HFFc6 (cell line): ENCODE measurements around the gene ARSI. TPM values are rescaled to one million over a fixed set of nuclear protein-coding genes. Genes with fewer than 3 reads are reported as not detected.

Experiments
- DNase-seq: peaks from one replicate; pipeline ENCODE4 v3.0.0-alpha.2; 2018
- H3K27ac Mint-ChIP-seq: 2 replicates; pipeline ENCODE4 v1.8.0; 2020; ENCODE audit warnings: mild to moderate bottlenecking, mixed read lengths
- H3K27me3 Mint-ChIP-seq: 2 replicates; pipeline ENCODE4 v1.8.0; 2021; ENCODE audit warnings: mild to moderate bottlenecking, moderate library complexity, mixed read lengths; ENCODE audit not compliant: insufficient read depth
- H3K36me3 Mint-ChIP-seq: 2 replicates; pipeline ENCODE4 v1.8.0; 2021; ENCODE audit warnings: low read depth, mixed read lengths
- H3K4me1 Mint-ChIP-seq: 2 replicates; pipeline ENCODE4 v1.8.0; 2020; ENCODE audit warnings: low read depth, mixed read lengths
- H3K4me3 Mint-ChIP-seq: 2 replicates; pipeline ENCODE4 v1.8.0; 2020; ENCODE audit warnings: mild to moderate bottlenecking, moderate library complexity, mixed read lengths
- H3K9me3 Mint-ChIP-seq: 2 replicates; pipeline ENCODE4 v1.8.0; 2020; ENCODE audit warnings: mild to moderate bottlenecking, mixed read lengths
- CTCF ChIP-seq: fragments of 200-600 bp; sonication (generic); IDR thresholded peaks from 2 replicates; pipeline ENCODE4 v1.5.0; 2021; ENCODE audit warnings: antibody characterized with exemption, mild to moderate bottlenecking
- total RNA-seq, 6 experiments: library from RNA; stranded (reverse); fragmentation: NEBNext Ultra II Directional; extraction: Animal tissue kit (Norgen Biotek cat#: 25700); gene quantifications; 2 replicates in 1 of 6; 3 replicates in 5 of 6; pipeline ENCODE4 v1.2.3, GENCODE V29; 2021

Gene ARSI
- total RNA-seq, 6 experiments from 2014 or later = 4.6 to 6.7 (median 4.9) TPM

- Mint-ChIP-seq H3K4me1 (peaks cover 55% of the 10 kb centered on the region), H3K4me3 (no peak overlapping the region), H3K36me3 (no peaks in the 10 kb centered on the region), H3K27me3 (peaks cover 1% of the 10 kb centered on the region; the same call in 1 of the 2 replicates), H3K27ac (peak overlapping the region; percentile 94), H3K9me3 (no peaks in the 10 kb centered on the region)
- no peak for DNase-seq
- no peak for TF ChIP-seq CTCF
Measured at GRCh38 chr5:150278046-150278730, 24.5 kb downstream of the ARSI start.

GRCh38 chr5:150277043-150277442, 25.7 kb downstream of the ARSI start:
- no peaks in the 10 kb centered on the region for H3K9me3 Mint-ChIP-seq
- no peak for TF ChIP-seq CTCF
- H3K4me3 Mint-ChIP-seq = no peak overlapping the region
- no peak overlapping the region for H3K27ac Mint-ChIP-seq
- H3K36me3 Mint-ChIP-seq = no peaks in the 10 kb centered on the region
- peaks cover 55% of the 10 kb centered on the region for H3K4me1 Mint-ChIP-seq
- no peak for DNase-seq
- peaks cover 1% of the 10 kb centered on the region; the same call in 1 of the 2 replicates for H3K27me3 Mint-ChIP-seq

GRCh38 chr5:150274811-150275210, 27.9 kb downstream of the ARSI start:
- H3K9me3 Mint-ChIP-seq = no peaks in the 10 kb centered on the region
- H3K27me3 Mint-ChIP-seq = peaks cover 1% of the 10 kb centered on the region; the same call in 1 of the 2 replicates
- no peak overlapping the region for H3K4me3 Mint-ChIP-seq
- no peaks in the 10 kb centered on the region for H3K36me3 Mint-ChIP-seq
- no peak for DNase-seq
- no peak overlapping the region for H3K27ac Mint-ChIP-seq
- no peak for TF ChIP-seq CTCF
- peaks cover 52% of the 10 kb centered on the region for H3K4me1 Mint-ChIP-seq

GRCh38 chr5:150272531-150272930, 30.2 kb downstream of the ARSI start:
- Mint-ChIP-seq H3K36me3 (no peaks in the 10 kb centered on the region), H3K27ac (no peak overlapping the region)

GRCh38 chr5:150271923-150272322, 30.8 kb downstream of the ARSI start:
- H3K4me3 Mint-ChIP-seq = no peak overlapping the region
- peaks cover 25% of the 10 kb centered on the region for H3K4me1 Mint-ChIP-seq
- no peaks in the 10 kb centered on the region for H3K9me3 Mint-ChIP-seq
- no peak overlapping the region for H3K27ac Mint-ChIP-seq
- H3K36me3 Mint-ChIP-seq = no peaks in the 10 kb centered on the region
- peaks cover 3% of the 10 kb centered on the region for H3K27me3 Mint-ChIP-seq
- no peak for TF ChIP-seq CTCF
- no peak for DNase-seq

More at GRCh38 chr5:150272531-150272930, 30.2 kb downstream of the ARSI start:
- peak; percentile 68 for TF ChIP-seq CTCF
- DNase-seq = peak; percentile 40
- Mint-ChIP-seq H3K4me3 (no peak overlapping the region), H3K4me1 (peaks cover 29% of the 10 kb centered on the region), H3K9me3 (no peaks in the 10 kb centered on the region), H3K27me3 (peaks cover 3% of the 10 kb centered on the region)
